ENCODE results near the gene NLRC3.

The NLRC3 gene

GRCh38 chr16:3596101-3596861, 19.1 kb upstream of the NLRC3 start:
- DNase-seq: no peak

GRCh38 chr16:3595521-3596021, 18.4 kb upstream of the NLRC3 start:
- DNase-seq: no peak

GRCh38 chr16:3595110-3595486, 17.9 kb upstream of the NLRC3 start:
- no peak for DNase-seq

GRCh38 chr16:3594316-3595109, 17.3 kb upstream of the NLRC3 start:
- DNase-seq: no peak

- no peak for DNase-seq
These were observed 15.4 kb upstream of the NLRC3 start for GRCh38 chr16:3592559-3592958.

GRCh38 chr16:3591991-3592390, 14.8 kb upstream of the NLRC3 start:
- no peak for DNase-seq

GRCh38 chr16:3591436-3591803, 14.2 kb upstream of the NLRC3 start:
- no peak for DNase-seq

- no peak for DNase-seq
These were observed 13.7 kb upstream of the NLRC3 start for GRCh38 chr16:3590736-3591435.

GRCh38 chr16:3589991-3590701, 12.9 kb upstream of the NLRC3 start:
- no peak for DNase-seq

- no peak for DNase-seq
These were observed 12.3 kb upstream of the NLRC3 start for GRCh38 chr16:3589441-3589921.

GRCh38 chr16:3589001-3589400, 11.8 kb upstream of the NLRC3 start:
- DNase-seq: no peak

GRCh38 chr16:3587547-3588110, 10.4 kb upstream of the NLRC3 start:
- DNase-seq: no peak

GRCh38 chr16:3584412-3584811, 7.2 kb upstream of the NLRC3 start:
- no peak for DNase-seq

- no peak for DNase-seq
These were observed 6.3 kb upstream of the NLRC3 start for GRCh38 chr16:3583303-3584038.

- no peak for DNase-seq
These were observed 5.3 kb upstream of the NLRC3 start for GRCh38 chr16:3582276-3583165.

- DNase-seq: no peak
These were observed 4.2 kb upstream of the NLRC3 start for GRCh38 chr16:3581392-3581791.

- DNase-seq: no peak
These were observed 3.5 kb upstream of the NLRC3 start for GRCh38 chr16:3580686-3581085.

GRCh38 chr16:3580251-3580651, 3.0 kb upstream of the NLRC3 start:
- DNase-seq: no peak

GRCh38 chr16:3579776-3580175, 2.6 kb upstream of the NLRC3 start:
- no peak for DNase-seq
